OCI-LY7 (cell line): ENCODE measurements around the gene DOK7. TPM values are rescaled to one million over a fixed set of nuclear protein-coding genes. Genes with fewer than 3 reads are reported as not detected.

Source experiments
- BruUV-seq: library from RNA; stranded (reverse); fragments of 400-500 nt; replicated peaks from 2 replicates; lab custom pipeline; 2021; lab: Mats Ljungman, UMichigan
- CTCF ChIA-PET: fragments of 300-600 bp; sonication (Branson Sonifier 250); formaldehyde crosslinking; loops from one replicate; lab custom pipeline; 2022; ENCODE audit warnings: antibody characterized with exemption; ENCODE audit not compliant: unreplicated experiment; lab: Charles Lee
- POLR2A ChIA-PET: fragments of 300-600 bp; sonication (Branson Sonifier 250); formaldehyde crosslinking; loops from one replicate; lab custom pipeline; 2022; ENCODE audit warnings: antibody characterized with exemption; lab: Charles Lee
- DNase-seq: peaks from one replicate; pipeline ENCODE4 v3.0.0-alpha.2; 2015; ENCODE audit warnings: low spot score
- H2AFZ ChIP-seq: fragments of 200-600 bp; sonication (generic), shearing (Covaris generic); 2 replicates; pipeline ENCODE4 v1.6.1; 2014; ENCODE audit warnings: mild to moderate bottlenecking, antibody characterized with exemption, low read length, moderate library complexity
- H3K27ac ChIP-seq: fragments of 200-600 bp; sonication (generic); 2 replicates; pipeline ENCODE4 v1.5.1; 2014; ENCODE audit warnings: mixed run types, low read depth, mild to moderate bottlenecking, moderate library complexity, low read length, inconsistent platforms; ENCODE audit not compliant: poor library complexity, severe bottlenecking
- H3K36me3 ChIP-seq: fragments of 200-600 bp; sonication (generic); 2 replicates; pipeline ENCODE4 v1.6.1; 2014; ENCODE audit warnings: mild to moderate bottlenecking, antibody characterized with exemption, low read length, moderate library complexity, mixed read lengths; ENCODE audit not compliant: insufficient read depth
- H3K4me1 ChIP-seq: fragments of 200-600 bp; sonication (generic); 2 replicates; pipeline ENCODE4 v1.5.1; 2014; ENCODE audit warnings: mild to moderate bottlenecking, low read length; ENCODE audit not compliant: insufficient read depth, poor library complexity, severe bottlenecking
- H3K4me2 ChIP-seq: fragments of 200-600 bp; sonication (generic); 2 replicates; pipeline ENCODE4 v1.6.1; 2014; ENCODE audit warnings: mild to moderate bottlenecking, low read length
- H3K4me3 ChIP-seq: fragments of 200-600 bp; sonication (generic); 2 replicates; pipeline ENCODE4 v1.5.1; 2014; ENCODE audit warnings: mild to moderate bottlenecking, low read depth, low read length; ENCODE audit not compliant: poor library complexity, severe bottlenecking
- H3K79me2 ChIP-seq: fragments of 200-600 bp; sonication (generic); 2 replicates; pipeline ENCODE4 v1.6.1; 2016; ENCODE audit warnings: low read depth, mild to moderate bottlenecking, low read length, moderate library complexity, mixed read lengths; ENCODE audit not compliant: insufficient read depth
- H3K9me2 ChIP-seq: fragments of 200-600 bp; sonication (generic); 2 replicates; pipeline ENCODE4 v1.6.1; 2016; ENCODE audit warnings: mild to moderate bottlenecking, low read length, mixed read lengths; ENCODE audit not compliant: insufficient read depth
- H3K9me3 ChIP-seq: fragments of 200-600 bp; sonication (generic); 2 replicates; pipeline ENCODE4 v1.6.1; 2014; ENCODE audit warnings: mild to moderate bottlenecking, mixed run types, low read length, mixed read lengths
- H4K20me1 ChIP-seq: fragments of 200-600 bp; sonication (generic); 2 replicates; pipeline ENCODE4 v1.6.1; 2014; ENCODE audit warnings: mild to moderate bottlenecking, antibody characterized with exemption, low read length, moderate library complexity, mixed read lengths; ENCODE audit not compliant: insufficient read depth
- EZH2phosphoT487 ChIP-seq: fragments of 200-600 bp; sonication (generic); IDR thresholded peaks from 2 replicates; pipeline ENCODE4 v1.6.1; 2018; ENCODE audit warnings: low read depth, borderline replicate concordance, mild to moderate bottlenecking, mixed run types, antibody characterized with exemption, low read length, moderate library complexity, mixed read lengths
- intact Hi-C: fragments of 100-400 bp; cut with micrococcal nuclease; formaldehyde crosslinking; loops from one replicate; pipeline ENCODE4 v1.10.0; 2022; ENCODE audit not compliant: unreplicated experiment
- total RNA-seq, 2 experiments: library from RNA; depleted of rRNA in 1 of 2; stranded (reverse); fragments of >200 nt in 1 of 2; shearing (Covaris generic) in 1 of 2; gene quantifications; 2 replicates each; pipeline ENCODE4 v1.2.3, GENCODE V29; 2014 to 2022
- TF ChIP-seq, protein P1 (sequence below): fragments of 200-600 bp; sonication (generic); conservative IDR thresholded peaks from 2 replicates; pipeline ENCODE4 v1.5.1; 2014; ENCODE audit warnings: mild to moderate bottlenecking, antibody characterized with exemption, low read length, moderate library complexity, mixed read lengths

DOK7 gene
- total RNA-seq, 2 experiments from 2014 or later = 1.5 TPM; not detected in 1

DNA sequence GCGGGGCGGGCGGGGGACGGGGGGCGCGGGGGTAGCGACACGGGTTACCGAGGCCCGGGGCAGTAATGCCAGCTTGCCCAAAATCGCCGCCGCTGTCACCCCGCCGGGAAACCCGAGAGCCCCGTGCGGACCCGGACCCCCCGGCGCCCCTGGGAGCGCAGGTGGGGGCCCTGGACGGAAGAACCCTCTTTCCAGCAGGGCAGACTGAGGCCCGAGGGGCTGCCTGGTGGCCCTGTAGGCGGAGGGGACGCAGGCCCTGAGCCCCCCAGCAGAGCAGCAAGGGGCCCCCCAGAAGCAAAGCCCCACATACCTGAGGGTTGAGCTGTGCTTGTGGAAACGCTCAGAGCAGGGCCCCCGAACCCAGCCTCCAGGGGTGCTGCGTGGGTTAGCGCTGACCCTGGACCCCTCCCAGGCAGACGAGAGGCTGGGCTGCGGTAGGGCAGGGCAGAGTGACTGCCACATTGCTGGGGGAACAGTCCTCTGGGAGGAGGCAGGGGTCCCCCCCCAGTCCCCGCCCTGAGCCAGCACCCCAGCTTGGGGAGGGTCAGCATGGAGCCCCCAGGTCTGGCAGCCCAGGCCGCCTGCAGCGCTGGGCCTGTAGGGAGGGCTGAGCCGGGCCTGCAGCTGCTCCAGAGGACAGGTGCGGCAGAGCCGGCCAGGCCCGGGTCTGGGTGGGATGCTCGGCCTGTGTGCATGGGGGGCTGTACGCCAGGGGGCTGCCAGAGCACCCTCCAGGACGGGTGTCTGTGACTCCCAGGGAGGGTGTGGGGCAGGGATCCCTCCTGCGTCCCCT, 646 bp downstream of the DOK7 start:
- H3K4me3 ChIP-seq = no peak overlapping the region
- TF ChIP-seq EZH2phosphoT487 = no peak
- no peaks in the 10 kb centered on the region for H3K4me1 ChIP-seq
- H3K9me2 ChIP-seq = no peaks in the 10 kb centered on the region
- no TSS peak for BruUV-seq
- ChIA-PET CTCF (no interaction called here), POLR2A (no interaction called here)
- 0 out of 2 replicates have a peak, but pooled peaks cover 2% of the 10 kb centered on the region for H3K9me3 ChIP-seq
- no peak overlapping the region for H3K27ac ChIP-seq
- no peaks in the 10 kb centered on the region for H4K20me1 ChIP-seq
- intact Hi-C loops = no loop called here
- H3K36me3 ChIP-seq = no peaks in the 10 kb centered on the region
- no peak overlapping the region for H3K4me2 ChIP-seq
- no peak for DNase-seq
- H2AFZ ChIP-seq = no peak overlapping the region
- no peaks in the 10 kb centered on the region for H3K79me2 ChIP-seq

DNA sequence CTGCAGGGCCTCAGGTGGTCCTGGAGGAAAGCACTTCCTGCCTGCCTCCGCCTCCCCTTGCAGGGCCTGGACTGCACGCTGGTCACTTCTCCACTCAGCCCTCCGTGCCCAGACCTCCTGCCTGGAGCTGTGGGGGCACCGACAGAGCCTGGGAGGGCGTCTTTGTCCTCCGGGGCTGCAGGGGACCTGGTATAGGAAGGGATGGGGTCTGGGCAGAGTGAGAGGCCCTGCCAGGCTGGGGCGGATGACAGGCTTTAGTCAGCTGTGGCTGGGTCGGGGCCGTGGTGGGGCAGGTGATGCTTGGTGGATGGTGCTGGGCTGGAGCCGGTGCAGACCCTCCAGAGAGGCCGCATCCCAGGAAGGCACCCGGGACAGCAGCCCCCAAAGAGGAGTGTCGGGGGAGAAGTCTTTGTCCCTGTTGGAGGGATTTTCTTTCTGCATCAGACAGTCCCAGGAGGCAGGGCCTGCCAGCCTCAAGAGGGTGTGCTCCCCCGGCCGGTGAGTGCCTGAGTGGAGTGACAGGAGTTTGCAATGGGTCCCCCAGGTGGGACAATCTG, 1.3 kb downstream of the DOK7 start:
- intact Hi-C loops = no loop called here
- TF ChIP-seq, protein P1, sequence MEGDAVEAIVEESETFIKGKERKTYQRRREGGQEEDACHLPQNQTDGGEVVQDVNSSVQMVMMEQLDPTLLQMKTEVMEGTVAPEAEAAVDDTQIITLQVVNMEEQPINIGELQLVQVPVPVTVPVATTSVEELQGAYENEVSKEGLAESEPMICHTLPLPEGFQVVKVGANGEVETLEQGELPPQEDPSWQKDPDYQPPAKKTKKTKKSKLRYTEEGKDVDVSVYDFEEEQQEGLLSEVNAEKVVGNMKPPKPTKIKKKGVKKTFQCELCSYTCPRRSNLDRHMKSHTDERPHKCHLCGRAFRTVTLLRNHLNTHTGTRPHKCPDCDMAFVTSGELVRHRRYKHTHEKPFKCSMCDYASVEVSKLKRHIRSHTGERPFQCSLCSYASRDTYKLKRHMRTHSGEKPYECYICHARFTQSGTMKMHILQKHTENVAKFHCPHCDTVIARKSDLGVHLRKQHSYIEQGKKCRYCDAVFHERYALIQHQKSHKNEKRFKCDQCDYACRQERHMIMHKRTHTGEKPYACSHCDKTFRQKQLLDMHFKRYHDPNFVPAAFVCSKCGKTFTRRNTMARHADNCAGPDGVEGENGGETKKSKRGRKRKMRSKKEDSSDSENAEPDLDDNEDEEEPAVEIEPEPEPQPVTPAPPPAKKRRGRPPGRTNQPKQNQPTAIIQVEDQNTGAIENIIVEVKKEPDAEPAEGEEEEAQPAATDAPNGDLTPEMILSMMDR = no peak
- no peak for TF ChIP-seq EZH2phosphoT487
- H3K9me3 ChIP-seq = 0 out of 2 replicates have a peak, but pooled peaks cover 3% of the 10 kb centered on the region
- H3K4me2 ChIP-seq = no peak overlapping the region
- H3K4me3 ChIP-seq = no peak overlapping the region
- no TSS peak for BruUV-seq
- CTCF ChIA-PET = no interaction called here
- no peak overlapping the region for H3K27ac ChIP-seq
- no peaks in the 10 kb centered on the region for H3K4me1 ChIP-seq
- POLR2A ChIA-PET = no interaction called here
- no peaks in the 10 kb centered on the region for H3K9me2 ChIP-seq
- H3K79me2 ChIP-seq = no peaks in the 10 kb centered on the region
- no peaks in the 10 kb centered on the region for H3K36me3 ChIP-seq
- no peak for DNase-seq
- H4K20me1 ChIP-seq = no peaks in the 10 kb centered on the region
- H2AFZ ChIP-seq = no peak overlapping the region

DNA sequence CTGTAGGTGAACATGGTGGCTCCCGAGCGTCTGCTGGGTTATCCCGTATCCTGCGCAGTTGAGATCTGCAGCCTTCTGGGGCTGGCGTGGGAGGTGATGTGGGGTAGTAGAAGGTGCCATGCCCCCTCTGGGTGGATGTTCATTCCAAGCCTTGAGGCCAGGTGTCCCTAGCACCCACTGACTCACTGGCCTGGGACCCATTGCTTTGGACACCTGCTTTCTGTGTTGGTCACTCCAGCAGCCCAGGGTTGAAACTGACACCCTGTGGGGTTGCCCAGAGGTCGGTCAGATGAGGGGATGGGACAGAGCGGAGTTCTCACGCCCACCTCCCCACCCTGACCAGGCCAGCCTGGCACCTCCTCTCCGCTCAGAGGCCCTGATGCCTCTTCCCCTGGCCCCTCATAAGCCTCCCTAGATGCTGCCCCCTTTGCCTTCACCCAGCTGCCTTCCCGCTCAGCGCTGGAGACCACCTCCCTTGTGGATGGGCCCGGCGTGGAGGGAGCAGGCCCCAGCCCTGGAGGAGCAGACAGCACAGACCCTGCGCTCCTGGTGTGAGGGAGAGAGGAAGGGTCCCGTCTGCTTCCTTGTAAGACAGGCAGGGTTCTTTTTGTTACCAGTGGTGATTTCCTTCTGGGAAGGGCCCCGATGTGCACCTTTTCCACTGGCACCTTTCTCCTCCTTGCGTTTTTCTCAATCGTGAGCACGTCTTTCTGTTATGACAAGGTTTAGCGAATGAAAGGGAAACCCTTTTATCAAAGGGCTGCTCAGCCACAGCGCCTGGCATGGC, 2.0 kb downstream of the DOK7 start:
- H4K20me1 ChIP-seq = no peaks in the 10 kb centered on the region
- CTCF ChIA-PET = no interaction called here
- POLR2A ChIA-PET = no interaction called here
- intact Hi-C loops = no loop called here
- no peak overlapping the region for H3K4me2 ChIP-seq
- no peak for TF ChIP-seq EZH2phosphoT487
- TF ChIP-seq, protein P1 = no peak
- H3K27ac ChIP-seq = no peak overlapping the region
- H2AFZ ChIP-seq = no peak overlapping the region
- BruUV-seq = no TSS peak
- DNase-seq = no peak
- H3K4me1 ChIP-seq = no peaks in the 10 kb centered on the region
- H3K4me3 ChIP-seq = no peak overlapping the region
- H3K9me2 ChIP-seq = no peaks in the 10 kb centered on the region
- no peaks in the 10 kb centered on the region for H3K36me3 ChIP-seq
- no peaks in the 10 kb centered on the region for H3K79me2 ChIP-seq
- 0 out of 2 replicates have a peak, but pooled peaks cover 3% of the 10 kb centered on the region for H3K9me3 ChIP-seq
